KOPT-K1 (cell line): Measurements from ENCODE around the gene SCG5.

Experiments
- H3K27ac ChIP-seq: fragments of 200-600 bp; sonication (generic); 2 replicates; pipeline ENCODE4 v1.5.1; 2016; ENCODE audit warnings: antibody characterized with exemption, mild to moderate bottlenecking, low read depth, low read length; ENCODE audit not compliant: poor library complexity, severe bottlenecking
- H3K36me3 ChIP-seq: fragments of 200-600 bp; sonication (generic); 2 replicates; pipeline ENCODE4 v1.5.1; 2017; ENCODE audit warnings: antibody characterized with exemption, mild to moderate bottlenecking, low read length, moderate library complexity; ENCODE audit not compliant: insufficient read depth
- H3K9me3 ChIP-seq: fragments of 200-600 bp; sonication (generic); 2 replicates; pipeline ENCODE4 v1.5.1; 2017; ENCODE audit warnings: antibody characterized with exemption, low read length, mild to moderate bottlenecking; ENCODE audit not compliant: insufficient read depth, poor library complexity, severe bottlenecking

SCG5 gene

GRCh38 chr15:32718821-32719716, 77.6 kb downstream of the SCG5 start:
- H3K36me3 ChIP-seq = no peaks in the 10 kb centered on the region
- peaks cover 5% of the 10 kb centered on the region for H3K9me3 ChIP-seq
- no peak overlapping the region for H3K27ac ChIP-seq

- Histone ChIP-seq H3K27ac (no peak overlapping the region), H3K9me3 (peaks cover 1% of the 10 kb centered on the region), H3K36me3 (no peaks in the 10 kb centered on the region)
Measured at GRCh38 chr15:32721596-32721995, 80.1 kb downstream of the SCG5 start.

- H3K36me3 ChIP-seq = no peaks in the 10 kb centered on the region
- no peak overlapping the region for H3K27ac ChIP-seq
- no peaks in the 10 kb centered on the region for H3K9me3 ChIP-seq
Measured at GRCh38 chr15:32722136-32722535, 80.6 kb downstream of the SCG5 start.

- Histone ChIP-seq H3K27ac (no peak overlapping the region), H3K9me3 (no peaks in the 10 kb centered on the region), H3K36me3 (no peaks in the 10 kb centered on the region)
Measured at GRCh38 chr15:32723171-32723948, 81.8 kb downstream of the SCG5 start.

GRCh38 chr15:32729700-32730395, 88.3 kb downstream of the SCG5 start:
- no peaks in the 10 kb centered on the region for H3K36me3 ChIP-seq
- no peak overlapping the region for H3K27ac ChIP-seq

GRCh38 chr15:32730677-32731654, 89.5 kb downstream of the SCG5 start:
- Histone ChIP-seq H3K9me3 (no peaks in the 10 kb centered on the region), H3K36me3 (no peaks in the 10 kb centered on the region), H3K27ac (no peak overlapping the region)

More at GRCh38 chr15:32729700-32730395, 88.3 kb downstream of the SCG5 start:
- H3K9me3 ChIP-seq = no peaks in the 10 kb centered on the region

- Histone ChIP-seq H3K36me3 (no peaks in the 10 kb centered on the region), H3K9me3 (no peaks in the 10 kb centered on the region), H3K27ac (no peak overlapping the region)
Measured at GRCh38 chr15:32732574-32733157, 91.2 kb downstream of the SCG5 start.

- no peaks in the 10 kb centered on the region for H3K9me3 ChIP-seq
Measured at GRCh38 chr15:32733281-32733680, 91.8 kb downstream of the SCG5 start.

GRCh38 chr15:32735989-32736700, 94.6 kb downstream of the SCG5 start:
- Histone ChIP-seq H3K36me3 (no peaks in the 10 kb centered on the region), H3K9me3 (no peaks in the 10 kb centered on the region), H3K27ac (no peak overlapping the region)

More at GRCh38 chr15:32733281-32733680, 91.8 kb downstream of the SCG5 start:
- H3K27ac ChIP-seq = no peak overlapping the region
- H3K36me3 ChIP-seq = no peaks in the 10 kb centered on the region

GRCh38 chr15:32736701-32737061, 95.2 kb downstream of the SCG5 start:
- Histone ChIP-seq H3K9me3 (no peaks in the 10 kb centered on the region), H3K36me3 (no peaks in the 10 kb centered on the region)

GRCh38 chr15:32737304-32737703, 95.8 kb downstream of the SCG5 start:
- Histone ChIP-seq H3K27ac (no peak overlapping the region), H3K9me3 (no peaks in the 10 kb centered on the region), H3K36me3 (no peaks in the 10 kb centered on the region)

More at GRCh38 chr15:32736701-32737061, 95.2 kb downstream of the SCG5 start:
- no peak overlapping the region for H3K27ac ChIP-seq

GRCh38 chr15:32738666-32739065, 97.2 kb downstream of the SCG5 start:
- Histone ChIP-seq H3K27ac (no peak overlapping the region), H3K36me3 (no peaks in the 10 kb centered on the region), H3K9me3 (no peaks in the 10 kb centered on the region)

GRCh38 chr15:32739522-32740063, 98.1 kb downstream of the SCG5 start:
- H3K27ac ChIP-seq = no peak overlapping the region

More at GRCh38 chr15:32739522-32740063, 98.1 kb downstream of the SCG5 start:
- H3K9me3 ChIP-seq = no peaks in the 10 kb centered on the region
- H3K36me3 ChIP-seq = no peaks in the 10 kb centered on the region
